Heart right ventricle (tissue), 16 donors: ENCODE measurements around the gene FOXRED2. TPM values are rescaled to one million over a fixed set of nuclear protein-coding genes. Genes with fewer than 3 reads are reported as not detected.
"Not testable (repeated sequence)": the region's sequence is repeated elsewhere in the genome, so short reads cannot be mapped to it uniquely, and the experiment has no call there.

ENCODE experiments used
- ATAC-seq, 8 donors: fragments of 200-7000 bp; cut with Tn5 transposase; one replicate each; pipeline ENCODE4 v1.9.1; 2020; ENCODE audit warnings: mild to moderate bottlenecking in 8 of 8, moderate library complexity in 8 of 8, moderate number of reproducible peaks in 1 of 8
- DNase-seq, 2 donors: peaks; one replicate each; pipeline ENCODE4 v3.0.0-alpha.2; 2020
- H3K27ac ChIP-seq, 10 donors: fragments of 200-600 bp; sonication (generic) in 2 of 10; one replicate each; pipeline versions ENCODE4 v1.5.0 to v1.8.0; 2020 to 2022; ENCODE audit warnings: mild to moderate bottlenecking in 3 of 10
- H3K27me3 ChIP-seq, 7 donors: fragments of 200-600 bp; one replicate each; pipeline ENCODE4 v1.8.0; 2021 to 2022; ENCODE audit warnings: mild to moderate bottlenecking in 2 of 7
- H3K36me3 ChIP-seq, 9 donors: fragments of 200-600 bp; sonication (generic) in 1 of 9; one replicate each; pipeline versions ENCODE4 v1.5.0 to v1.8.0; 2020 to 2022; ENCODE audit warnings: mild to moderate bottlenecking in 2 of 9
- H3K4me1 ChIP-seq, 9 donors: fragments of 200-600 bp; sonication (generic) in 1 of 9; one replicate each; pipeline versions ENCODE4 v1.5.0 to v1.8.0; 2020 to 2022; ENCODE audit warnings: mild to moderate bottlenecking in 4 of 9
- H3K4me3 ChIP-seq, 10 donors: fragments of 200-600 bp; sonication (generic) in 2 of 10; one replicate each; pipeline versions ENCODE4 v1.5.0 to v1.8.0; 2020 to 2022; ENCODE audit warnings: mild to moderate bottlenecking in 7 of 10, moderate library complexity in 2 of 10
- H3K9me3 ChIP-seq, 11 donors: fragments of 200-600 bp in 10 of 11; sonication (generic) in 2 of 11; one replicate each; pipeline versions ENCODE4 v1.5.0 to v1.8.0; 2013 to 2022; ENCODE audit warnings: mild to moderate bottlenecking in 2 of 11, control low read depth in 1 of 11, moderate library complexity in 1 of 11
- CTCF ChIP-seq, 9 donors: fragments of 200-600 bp; sonication (generic) in 2 of 9; IDR thresholded peaks; one replicate each; pipeline versions ENCODE4 v1.5.0 to v1.8.0; 2021 to 2022; ENCODE audit warnings: antibody characterized with exemption in 9 of 9, mild to moderate bottlenecking in 5 of 9, moderate library complexity in 1 of 9
- WGBS, 2 donors: extraction: QIAGEN DNeasy Blood & Tissue Kit; methylation state at CpG; one replicate each; pipeline ENCODE4 v1.1.7; 2013; ENCODE audit warnings: inconsistent platforms in 1 of 2; 5-methylcytosine and 5-hydroxymethylcytosine counted together
- intact Hi-C, 10 donors: fragments of 100-400 bp; cut with DNase I; formaldehyde crosslinking; loops; one replicate each; pipeline versions ENCODE4 v1.11.1 to v1.14.2; 2022
- polyA plus RNA-seq, 2 donors: library from polyadenylated mRNA; stranded (reverse); fragments of 200-250 nt; gene quantifications; one replicate each; pipeline ENCODE4 v1.2.3, GENCODE V29; 2013
- total RNA-seq, 10 donors: library from RNA; stranded (reverse); fragmentation: NEBNext Ultra II Directional in 3 of 10; extraction: Animal tissue kit (Norgen Biotek cat#: 25700) in 3 of 10; gene quantifications; one replicate each; pipeline versions ENCODE4 v1.2.1 to v1.2.4, GENCODE V29; 2021 to 2023
- donor health status: Arrhythmogenic right ventricular cardiomyopathy.
- donor health status: ischemic (EF 13 %, LVEDD 7.1; RV severe dilation, severe dysfunction).
- donor health status: healthy with polysubstance abuse.
- donor health status: DM: no; HTN: yes; CAD: no.
- donor health status: DM: no; HTN: no; CAD: no.
- donor health status: ischemic (EF 25% LVEDD 6.9; RV normal size, moderate dysfunction).
- donor health status: ischemic (EF 25% LVEDD 5.7; RV mildly dilated, moderate dysfunction).
- donor health status: healthy.
- donor health status: DM: yes; HTN: yes; CAD: no.
- donor health status: Ischemic cardiomyopathy.
- donor health status: ischemic (EF 35%, LVEDD 5.7; RV mildly dilated, moderate dysfunction).
- donor health status: nonischemic (EF 11% LVEDD 7.7; RV severe dilation, severe dysfunction).
- donor health status: DM: yes; HTN: yes; CAD: no.
- donor health status: PGD.
- donor health status: ischemic (EF 29% LVEDD 5.4; RV normal size, mild dysfunction).
- donor health status: nonischemic (EF 23%, LVEDD 6.1; RV moderate dilation, normal function).

The FOXRED2 gene
- total and polyA plus RNA-seq, 12 donors, result 2.2 to 15.7 (median 8.5) TPM

DNA sequence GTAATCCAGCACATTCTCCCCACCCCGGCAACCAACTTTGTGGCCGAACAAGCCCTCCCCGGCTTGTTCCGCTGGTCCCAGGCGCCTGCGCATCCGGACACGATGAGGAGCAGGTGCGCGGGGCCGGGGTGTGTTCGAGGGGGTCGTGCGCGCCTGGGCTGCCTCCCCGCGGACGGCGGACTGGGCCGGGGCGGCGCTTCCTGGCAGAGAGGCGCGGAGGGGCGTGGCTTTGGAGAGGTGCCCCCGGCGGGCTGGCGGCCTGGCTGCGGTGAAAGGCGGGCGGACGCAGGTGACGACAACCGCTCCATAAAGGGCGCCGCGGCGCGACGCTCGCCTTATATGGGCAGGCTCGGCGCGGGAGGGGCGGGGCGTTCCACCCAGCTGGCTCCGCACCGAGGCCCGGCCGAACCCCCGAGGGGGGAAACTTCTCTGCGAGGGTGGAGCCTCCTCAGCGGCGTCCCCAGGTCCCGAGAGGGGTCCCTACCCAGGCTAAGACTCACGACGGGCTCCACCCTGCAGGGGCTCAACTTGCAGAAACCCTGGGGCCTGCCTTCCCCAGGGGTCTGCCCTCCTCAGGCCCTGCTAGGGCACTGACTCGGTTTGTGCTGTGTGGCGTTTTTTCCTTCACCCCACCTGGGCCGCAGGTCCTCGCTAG, 51.8 kb downstream of the FOXRED2 start:
- Histone ChIP-seq H3K27ac (peak overlapping the region; percentile 72 to 97 (median 94)), H3K9me3 (no peaks in the 10 kb centered on the region), H3K36me3 (no peaks in the 10 kb centered on the region), H3K4me3 (peak overlapping the region in 9 of 10 donors; percentile 37 to 59 (median 54)), H3K4me1 (peaks cover 24 to 86% (median 65%) of the 10 kb centered on the region in 9 donors), H3K27me3 (no peaks in the 10 kb centered on the region)
- 2% methylated on average over 50 to 61 of the region's 61 CpGs for WGBS, 2 donors
- TF ChIP-seq CTCF (IDR thresholded peaks at IDR 0.05), result peak in 4 of 9 donors; percentile 16 to 48 (median 40)
- ATAC-seq (peak; percentile 85 to 92 (median 88)), DNase-seq (peak; percentile 93 to 94)
- intact Hi-C loops, result loop anchor here in 6 of 10 donors (5.0 kb wide), 3 partner anchors 68 to 133 kb away; partner anchors contain the start of gene MYH9 (in 5 of the 6)

- Histone ChIP-seq H3K27me3 (no peaks in the 10 kb centered on the region), H3K9me3 (no peaks in the 10 kb centered on the region), H3K4me3 (peak overlapping the region in 2 of 10 donors; percentile 54), H3K36me3 (no peaks in the 10 kb centered on the region), H3K27ac (peak overlapping the region in 9 of 10 donors; percentile 87 to 97 (median 95)), H3K4me1 (peaks cover 26 to 98% (median 74%) of the 10 kb centered on the region in 9 donors)
- no peak for ATAC-seq
- no peak for TF ChIP-seq CTCF (IDR thresholded peaks at IDR 0.05)
- intact Hi-C loops, result loop anchor here in 4 of 10 donors (5.0 kb wide), 2 partner anchors 67 to 132 kb away; partner anchors contain the start of gene MYH9 (in 3 of the 4)
- DNase-seq, result no peak
- WGBS, 2 donors, result 97 to 98% methylated on average over 16 of the region's 16 CpGs
Observed at GRCh38 chr22:36453855-36454378, 52.9 kb downstream of the FOXRED2 start.

DNA sequence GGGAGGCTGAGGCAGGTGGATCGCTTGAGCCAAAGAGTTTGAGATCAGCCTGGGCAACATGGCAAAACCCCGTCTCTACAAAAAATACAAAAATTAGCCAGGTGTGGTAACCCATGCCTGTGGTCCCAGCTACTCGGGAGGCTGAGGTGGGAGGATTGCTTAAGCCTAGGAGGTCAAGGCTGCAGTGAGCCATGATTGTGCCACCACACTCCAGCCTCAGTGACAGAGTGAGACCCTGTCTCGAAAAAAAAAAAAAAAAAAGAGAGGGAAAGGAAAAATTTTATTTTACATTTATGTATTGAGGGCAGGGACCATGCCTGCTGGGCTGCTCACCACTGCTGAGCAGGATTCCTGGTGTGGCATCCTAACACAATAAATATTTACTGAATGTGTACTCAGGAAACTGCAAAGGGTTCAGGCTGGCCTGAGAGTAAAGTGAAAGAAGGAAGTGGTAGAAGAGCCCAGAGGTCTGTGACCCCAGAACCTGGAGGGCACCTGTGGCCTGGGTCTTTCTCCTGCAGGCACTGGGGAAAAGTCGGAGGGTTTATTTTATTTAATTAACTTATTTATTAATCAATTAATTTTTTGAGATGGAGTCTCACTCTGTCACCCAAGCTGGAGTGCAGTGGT, 53.7 kb downstream of the FOXRED2 start:
- intact Hi-C loops, result loop anchor here in 4 of 10 donors (5.0 kb wide), 2 partner anchors 66 to 131 kb away; partner anchors contain the start of gene MYH9 (in 3 of the 4)
- Histone ChIP-seq H3K4me1 (peaks cover 22 to 98% (median 71%) of the 10 kb centered on the region in 9 donors), H3K27ac (peak overlapping the region in 9 of 10 donors; percentile 46 to 97 (median 95))
- H3K27me3 ChIP-seq, H3K9me3 ChIP-seq, ATAC-seq, H3K4me3 ChIP-seq, DNase-seq, H3K36me3 ChIP-seq: not testable (repeated sequence)
- WGBS, 2 donors, result 85 to 91% methylated on average over 5 of the region's 5 CpGs

DNA sequence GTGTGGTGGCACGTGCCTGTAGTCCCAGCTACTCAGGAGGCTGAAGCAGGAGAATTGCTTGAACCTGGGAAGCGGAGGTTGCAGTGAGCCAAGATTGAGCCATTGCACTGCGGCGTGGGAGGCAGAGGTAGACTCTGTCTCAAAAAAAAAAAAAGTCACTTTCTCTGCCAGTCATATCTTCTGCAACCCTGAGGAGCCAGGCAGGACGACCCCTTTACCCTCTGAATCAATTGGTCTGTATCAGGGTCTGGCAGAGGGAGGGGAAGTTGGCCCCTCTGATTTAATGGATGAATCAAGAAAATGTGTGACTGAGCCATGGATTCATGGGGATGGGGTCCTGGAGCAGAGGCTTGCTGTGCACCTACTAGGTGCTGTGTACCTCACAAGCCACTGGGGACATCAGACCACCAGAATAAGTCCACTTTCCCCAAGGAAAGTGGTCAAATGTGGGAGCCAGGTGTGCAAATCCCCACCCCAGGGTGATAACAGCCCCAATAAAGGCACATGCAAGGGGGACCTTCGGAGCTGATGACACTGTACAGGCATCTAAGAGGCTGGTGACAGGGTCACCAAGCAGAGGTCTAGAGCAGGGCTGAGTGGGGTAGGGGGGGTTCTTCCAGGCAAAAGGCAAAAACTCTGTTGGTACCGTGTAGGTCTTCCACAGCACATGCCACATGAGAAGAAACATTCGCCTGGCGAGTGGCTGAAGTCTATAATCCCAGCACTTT, 54.4 kb downstream of the FOXRED2 start:
- Histone ChIP-seq H3K27me3 (no peaks in the 10 kb centered on the region), H3K36me3 (no peaks in the 10 kb centered on the region), H3K4me3 (peak overlapping the region in 1 of 10 donors; percentile 18), H3K27ac (peak overlapping the region; percentile 63 to 97 (median 94)), H3K4me1 (peaks cover 17 to 98% (median 64%) of the 10 kb centered on the region in 9 donors), H3K9me3 (no peaks in the 10 kb centered on the region)
- intact Hi-C loops, result loop anchor here in 4 of 10 donors (5.0 kb wide), 2 partner anchors 65 to 130 kb away; partner anchors contain the start of gene MYH9 (in 3 of the 4)
- no peak for TF ChIP-seq CTCF (IDR thresholded peaks at IDR 0.05)
- WGBS, 2 donors, result 72 to 78% methylated on average over 9 of the region's 9 CpGs
- DNase-seq (no peak), ATAC-seq (no peak)

DNA sequence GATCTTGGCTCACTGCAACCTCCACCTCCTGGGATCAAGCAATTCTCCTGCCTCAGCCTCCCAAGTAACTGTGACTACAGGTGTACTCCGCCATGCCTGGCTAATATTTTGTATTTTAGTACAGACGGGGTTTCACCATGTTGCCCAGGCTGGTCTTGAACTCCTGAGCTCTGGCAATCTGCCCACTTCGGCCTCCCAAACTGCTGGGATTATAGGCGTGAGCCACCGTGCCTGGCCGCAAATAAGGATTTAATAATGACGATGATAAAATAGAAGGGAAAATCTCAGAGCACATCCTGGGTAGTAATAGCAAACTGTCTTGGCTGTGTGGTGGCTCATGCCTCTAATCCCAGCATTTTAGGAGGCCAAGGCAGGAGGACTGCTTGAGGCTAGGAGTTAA, 55.9 kb downstream of the FOXRED2 start:
- H3K4me1 ChIP-seq, result peaks cover 16 to 93% (median 61%) of the 10 kb centered on the region in 9 donors
- peak overlapping the region in 9 of 10 donors; percentile 69 to 97 (median 95) for H3K27ac ChIP-seq
- not testable (repeated sequence) for H3K27me3 ChIP-seq, H3K4me3 ChIP-seq, H3K36me3 ChIP-seq, H3K9me3 ChIP-seq, ATAC-seq, DNase-seq
- intact Hi-C loops, result loop anchor here in 4 of 10 donors (5.0 kb wide), 2 partner anchors 64 to 129 kb away; partner anchors contain the start of gene MYH9 (in 3 of the 4)
- 93% methylated on average over 7 of the region's 7 CpGs for WGBS, 2 donors
